Measurements from ENCODE around the gene AVPR2.

- TF ChIP-seq CTCF (IDR thresholded peaks at IDR 0.05): no peak
- no peak for TF ChIP-seq POLR2A (IDR thresholded peaks at IDR 0.05; ENCODE audit: low read depth)
- no peak for TF ChIP-seq POLR2AphosphoS5 (IDR thresholded peaks at IDR 0.05)
Observed at GRCh38 chrX:153857348-153857903, 47.0 kb upstream of the AVPR2 start.

Data from esophagus muscularis mucosa (tissue), 3 donors.